ENCODE data around the gene C1orf35. TPM values are rescaled to one million over a fixed set of nuclear protein-coding genes. Genes with fewer than 3 reads are reported as not detected.

The C1orf35 gene
- total RNA-seq, 1 experiment from 2014 or later, result 38.9 TPM

GRCh38 chr1:228065543-228066347, 37.4 kb downstream of the C1orf35 start:
- no peak overlapping the region for H3K4me3 ChIP-seq (ENCODE audit: insufficient read depth, low read depth, low read length)
- peak; percentile 51 for DNase-seq
- H3K27me3 ChIP-seq (ENCODE audit: control insufficient read depth, insufficient read depth, low read length), result peaks cover 51% of the 10 kb centered on the region
- no peaks in the 10 kb centered on the region for H3K36me3 ChIP-seq (replicated peaks; ENCODE audit: control insufficient read depth, insufficient read depth, low read length)

- H3K27me3 ChIP-seq (ENCODE audit: control insufficient read depth, insufficient read depth, low read length), result peaks cover 53% of the 10 kb centered on the region
- H3K36me3 ChIP-seq (replicated peaks; ENCODE audit: control insufficient read depth, insufficient read depth, low read length), result no peaks in the 10 kb centered on the region
- H3K4me3 ChIP-seq (ENCODE audit: insufficient read depth, low read depth, low read length), result no peak overlapping the region
- DNase-seq, result no peak
These were observed 38.2 kb downstream of the C1orf35 start for GRCh38 chr1:228064741-228065542.

GRCh38 chr1:228064296-228064695, 38.8 kb downstream of the C1orf35 start:
- peak; percentile 65 for DNase-seq
- H3K27me3 ChIP-seq (ENCODE audit: control insufficient read depth, insufficient read depth, low read length), result peaks cover 52% of the 10 kb centered on the region
- no peaks in the 10 kb centered on the region for H3K36me3 ChIP-seq (replicated peaks; ENCODE audit: control insufficient read depth, insufficient read depth, low read length)
- H3K4me3 ChIP-seq (ENCODE audit: insufficient read depth, low read depth, low read length), result no peak overlapping the region

- Histone ChIP-seq H3K36me3 (replicated peaks; ENCODE audit: control insufficient read depth, insufficient read depth, low read length) (no peaks in the 10 kb centered on the region), H3K4me3 (ENCODE audit: insufficient read depth, low read depth, low read length) (no peak overlapping the region), H3K27me3 (ENCODE audit: control insufficient read depth, insufficient read depth, low read length) (peaks cover 58% of the 10 kb centered on the region)
- no peak for DNase-seq
These were observed 39.6 kb downstream of the C1orf35 start for GRCh38 chr1:228063251-228064191.

GRCh38 chr1:228062812-228063211, 40.3 kb downstream of the C1orf35 start:
- no peak for DNase-seq

GRCh38 chr1:228062085-228062791, 40.9 kb downstream of the C1orf35 start:
- H3K27me3 ChIP-seq (ENCODE audit: control insufficient read depth, insufficient read depth, low read length), result peaks cover 66% of the 10 kb centered on the region

More at GRCh38 chr1:228062812-228063211, 40.3 kb downstream of the C1orf35 start:
- no peaks in the 10 kb centered on the region for H3K36me3 ChIP-seq (replicated peaks; ENCODE audit: control insufficient read depth, insufficient read depth, low read length)
- H3K4me3 ChIP-seq (ENCODE audit: insufficient read depth, low read depth, low read length), result no peak overlapping the region
- peaks cover 65% of the 10 kb centered on the region for H3K27me3 ChIP-seq (ENCODE audit: control insufficient read depth, insufficient read depth, low read length)

GRCh38 chr1:228061411-228062084, 41.6 kb downstream of the C1orf35 start:
- H3K4me3 ChIP-seq (ENCODE audit: insufficient read depth, low read depth, low read length), result no peak overlapping the region
- H3K27me3 ChIP-seq (ENCODE audit: control insufficient read depth, insufficient read depth, low read length), result peaks cover 66% of the 10 kb centered on the region

More at GRCh38 chr1:228062085-228062791, 40.9 kb downstream of the C1orf35 start:
- no peak overlapping the region for H3K4me3 ChIP-seq (ENCODE audit: insufficient read depth, low read depth, low read length)
- no peak for DNase-seq
- H3K36me3 ChIP-seq (replicated peaks; ENCODE audit: control insufficient read depth, insufficient read depth, low read length), result no peaks in the 10 kb centered on the region

GRCh38 chr1:228060458-228061190, 42.5 kb downstream of the C1orf35 start:
- H3K36me3 ChIP-seq (replicated peaks; ENCODE audit: control insufficient read depth, insufficient read depth, low read length), result no peaks in the 10 kb centered on the region
- peak overlapping the region; percentile 68 for H3K4me3 ChIP-seq (ENCODE audit: insufficient read depth, low read depth, low read length)
- DNase-seq, result peak; percentile 95
- peaks cover 66% of the 10 kb centered on the region for H3K27me3 ChIP-seq (ENCODE audit: control insufficient read depth, insufficient read depth, low read length)

More at GRCh38 chr1:228061411-228062084, 41.6 kb downstream of the C1orf35 start:
- no peaks in the 10 kb centered on the region for H3K36me3 ChIP-seq (replicated peaks; ENCODE audit: control insufficient read depth, insufficient read depth, low read length)
- peak; percentile 30 for DNase-seq

GRCh38 chr1:228059634-228060457, 43.3 kb downstream of the C1orf35 start:
- no peaks in the 10 kb centered on the region for H3K36me3 ChIP-seq (replicated peaks; ENCODE audit: control insufficient read depth, insufficient read depth, low read length)
- H3K4me3 ChIP-seq (ENCODE audit: insufficient read depth, low read depth, low read length), result peak overlapping the region; percentile 68
- DNase-seq, result peak; percentile 99
- H3K27me3 ChIP-seq (ENCODE audit: control insufficient read depth, insufficient read depth, low read length), result peaks cover 65% of the 10 kb centered on the region

GRCh38 chr1:228058949-228059633, 44.0 kb downstream of the C1orf35 start:
- DNase-seq, result peak; percentile 62
- Histone ChIP-seq H3K4me3 (ENCODE audit: insufficient read depth, low read depth, low read length) (peak overlapping the region; percentile 68), H3K27me3 (ENCODE audit: control insufficient read depth, insufficient read depth, low read length) (peaks cover 63% of the 10 kb centered on the region), H3K36me3 (replicated peaks; ENCODE audit: control insufficient read depth, insufficient read depth, low read length) (no peaks in the 10 kb centered on the region)

GRCh38 chr1:228058172-228058948, 44.8 kb downstream of the C1orf35 start:
- no peak overlapping the region for H3K4me3 ChIP-seq (ENCODE audit: insufficient read depth, low read depth, low read length)
- H3K36me3 ChIP-seq (replicated peaks; ENCODE audit: control insufficient read depth, insufficient read depth, low read length), result no peaks in the 10 kb centered on the region
- peaks cover 63% of the 10 kb centered on the region for H3K27me3 ChIP-seq (ENCODE audit: control insufficient read depth, insufficient read depth, low read length)
- peak; percentile 19 for DNase-seq

Data from H7 (cell line).